ENCODE results near the gene CHD9.

CHD9 gene

GRCh38 chr16:53100889-53101288 lies 46.1 kb downstream of the CHD9 start (continued):
- no peak for TF ChIP-seq SCRT1 (tag by site-specific recombination; IDR thresholded peaks at IDR 0.05; ENCODE audit: borderline replicate concordance)
- TF ChIP-seq PRDM6 (tag by site-specific recombination; IDR thresholded peaks at IDR 0.05) = no peak

- no peaks in the 10 kb centered on the region; a peak in 1 of 3 replicates for H3K36me3 ChIP-seq (ENCODE audit: control insufficient read depth in 2 of 2, insufficient read depth in 1 of 2, low read length in 2 of 2)
- TF ChIP-seq ZNF24 (tag by site-specific recombination; IDR thresholded peaks at IDR 0.05) (no peak), HOXD13 (CRISPR knock-in tag; IDR thresholded peaks at IDR 0.05; ENCODE audit: borderline replicate concordance) (no peak)
- peaks cover 13% of the 10 kb centered on the region for H3K4me1 ChIP-seq (ENCODE audit: control insufficient read depth, insufficient read depth, low read length)
- ChIA-PET POLR2A (no interaction called here), CTCF (no interaction called here)
- no peak overlapping the region for H3K27ac ChIP-seq (ENCODE audit: extremely low read depth, low read depth, low read length)
- no peaks in the 10 kb centered on the region for H3K9me3 ChIP-seq (ENCODE audit: control insufficient read depth, insufficient read depth, low read depth, low read length)
- no peak overlapping the region for H3K4me3 ChIP-seq (ENCODE audit: low read depth, low read length)
Observed at GRCh38 chr16:53103811-53104210, 49.0 kb downstream of the CHD9 start.

GRCh38 chr16:53105565-53105964 lies 50.8 kb downstream of the CHD9 start:
- Histone ChIP-seq H3K4me1 (ENCODE audit: control insufficient read depth, insufficient read depth, low read length) (peaks cover 1% of the 10 kb centered on the region; the same call in 1 of the 2 replicates), H3K36me3 (ENCODE audit: control insufficient read depth in 2 of 2, insufficient read depth in 1 of 2, low read length in 2 of 2) (no peaks in the 10 kb centered on the region; a peak in 1 of 3 replicates), H3K27ac (ENCODE audit: extremely low read depth, low read depth, low read length) (no peak overlapping the region), H3K4me3 (ENCODE audit: low read depth, low read length) (no peak overlapping the region), H3K9me3 (ENCODE audit: control insufficient read depth, insufficient read depth, low read depth, low read length) (no peaks in the 10 kb centered on the region)
- CTCF ChIA-PET = no interaction called here
- TF ChIP-seq ZNF510 (tag by site-specific recombination; IDR thresholded peaks at IDR 0.05; ENCODE audit: insufficient replicate concordance) (no peak), CTCF (tag by site-specific recombination; IDR thresholded peaks at IDR 0.05) (no peak), ZSCAN16 (tag by site-specific recombination; IDR thresholded peaks at IDR 0.05) (no peak), ATF2 (tag by site-specific recombination; IDR thresholded peaks at IDR 0.05; ENCODE audit: low read depth) (no peak), ZSCAN4 (tag by site-specific recombination; IDR thresholded peaks at IDR 0.05) (no peak), ZNF221 (tag by site-specific recombination; IDR thresholded peaks at IDR 0.05; ENCODE audit: borderline replicate concordance) (no peak), ZNF529 (tag by site-specific recombination; IDR thresholded peaks at IDR 0.05; ENCODE audit: insufficient replicate concordance) (no peak), ZNF585B (tag by site-specific recombination; IDR thresholded peaks at IDR 0.05) (no peak)
- POLR2A ChIA-PET = no interaction called here

GRCh38 chr16:53111078-53111791 lies 56.4 kb downstream of the CHD9 start:
- ChIA-PET CTCF (interaction anchor here (0.6 kb wide), 1 partner anchor 172 kb away, joined by 4 read pairs; no protein-coding TSS in a partner anchor), POLR2A (no interaction called here)
- no peaks in the 10 kb centered on the region for H3K4me1 ChIP-seq (ENCODE audit: control insufficient read depth, insufficient read depth, low read length)
- no peaks in the 10 kb centered on the region for H3K9me3 ChIP-seq (ENCODE audit: control insufficient read depth, insufficient read depth, low read depth, low read length)
- no peaks in the 10 kb centered on the region; a peak in 1 of 3 replicates for H3K36me3 ChIP-seq (ENCODE audit: control insufficient read depth in 2 of 2, insufficient read depth in 1 of 2, low read length in 2 of 2)
- TF ChIP-seq ZNF324 (tag by site-specific recombination; IDR thresholded peaks at IDR 0.05) = no peak
- TF ChIP-seq ZNF16 (tag by site-specific recombination; IDR thresholded peaks at IDR 0.05; ENCODE audit: low read depth) = no peak
- no peak for TF ChIP-seq ZNF140 (tag by site-specific recombination; IDR thresholded peaks at IDR 0.05)
- no peak for TF ChIP-seq KLF7 (tag by site-specific recombination; IDR thresholded peaks at IDR 0.05; ENCODE audit: borderline replicate concordance)
- TF ChIP-seq ZNF133 (tag by site-specific recombination; IDR thresholded peaks at IDR 0.05) = no peak
- no peak for TF ChIP-seq ZNF280C (tag by site-specific recombination; IDR thresholded peaks at IDR 0.05)
- TF ChIP-seq ZNF623 (tag by site-specific recombination; IDR thresholded peaks at IDR 0.05) = no peak
- H3K4me3 ChIP-seq (ENCODE audit: low read depth, low read length) = no peak overlapping the region
- no peak overlapping the region for H3K27ac ChIP-seq (ENCODE audit: extremely low read depth, low read depth, low read length)

Measured in HEK293 (cell line).